ENCODE measurements around the gene KCNK5. TPM values are rescaled to one million over a fixed set of nuclear protein-coding genes. Genes with fewer than 3 reads are reported as not detected.

KCNK5 gene
- total RNA-seq, 4 donors from 2014 or later, result 1.0 to 4.8 (median 2.0) TPM

GRCh38 chr6:39177130-39177529, 52.1 kb downstream of the KCNK5 start:
- H3K9me3 ChIP-seq, result peaks cover 0 to 4% of the 10 kb centered on the region in 2 donors
- intact Hi-C loops (cut with DNase I; ENCODE audit: low total_unique reads), result no loop called here
- H3K36me3 ChIP-seq, result no peaks in the 10 kb centered on the region
- no peak for TF ChIP-seq POLR2A (IDR thresholded peaks at IDR 0.05)
- no peak for TF ChIP-seq CTCF (IDR thresholded peaks at IDR 0.05)
- H3K27ac ChIP-seq, result no peak overlapping the region
- no peak for DNase-seq
- no peaks in the 10 kb centered on the region for H3K4me1 ChIP-seq
- no peaks in the 10 kb centered on the region for H3K27me3 ChIP-seq
- no peak overlapping the region for H3K4me3 ChIP-seq

- H3K27ac ChIP-seq, result no peak overlapping the region
- no peak for DNase-seq
- H3K36me3 ChIP-seq, result no peaks in the 10 kb centered on the region
- no peaks in the 10 kb centered on the region for H3K4me1 ChIP-seq
- intact Hi-C loops (cut with DNase I; ENCODE audit: low total_unique reads), result no loop called here
- no peak for TF ChIP-seq POLR2A (IDR thresholded peaks at IDR 0.05)
- TF ChIP-seq CTCF (IDR thresholded peaks at IDR 0.05), result no peak
- H3K9me3 ChIP-seq, result peaks cover 0 to 4% of the 10 kb centered on the region in 2 donors
- no peaks in the 10 kb centered on the region for H3K27me3 ChIP-seq
- no peak overlapping the region for H3K4me3 ChIP-seq
Measured at GRCh38 chr6:39173270-39173669, 56.0 kb downstream of the KCNK5 start.

- no peaks in the 10 kb centered on the region for H3K27me3 ChIP-seq
- TF ChIP-seq CTCF (IDR thresholded peaks at IDR 0.05) (no peak), POLR2A (IDR thresholded peaks at IDR 0.05) (no peak)
- H3K4me3 ChIP-seq, result no peak overlapping the region
- DNase-seq, result no peak
- no peaks in the 10 kb centered on the region for H3K4me1 ChIP-seq
- H3K9me3 ChIP-seq, result peaks cover 0 to 3% of the 10 kb centered on the region in 2 donors
- intact Hi-C loops (cut with DNase I; ENCODE audit: low total_unique reads), result no loop called here
- no peak overlapping the region for H3K27ac ChIP-seq
- no peaks in the 10 kb centered on the region for H3K36me3 ChIP-seq
Measured at GRCh38 chr6:39172377-39172757, 56.9 kb downstream of the KCNK5 start.

- no peak for DNase-seq
- TF ChIP-seq CTCF (IDR thresholded peaks at IDR 0.05) (no peak), POLR2A (IDR thresholded peaks at IDR 0.05) (no peak)
- Histone ChIP-seq H3K27me3 (no peaks in the 10 kb centered on the region), H3K4me3 (no peak overlapping the region), H3K27ac (no peak overlapping the region), H3K4me1 (no peaks in the 10 kb centered on the region), H3K9me3 (no peaks in the 10 kb centered on the region), H3K36me3 (no peaks in the 10 kb centered on the region)
- intact Hi-C loops (cut with DNase I; ENCODE audit: low total_unique reads), result no loop called here
Measured at GRCh38 chr6:39171489-39172376, 57.5 kb downstream of the KCNK5 start.

GRCh38 chr6:39170860-39171259, 58.4 kb downstream of the KCNK5 start:
- no peak overlapping the region for H3K27ac ChIP-seq
- no peak overlapping the region for H3K4me3 ChIP-seq
- no peak for TF ChIP-seq CTCF (IDR thresholded peaks at IDR 0.05)
- no peak for TF ChIP-seq POLR2A (IDR thresholded peaks at IDR 0.05)
- DNase-seq, result no peak
- no peaks in the 10 kb centered on the region for H3K36me3 ChIP-seq
- no peaks in the 10 kb centered on the region for H3K4me1 ChIP-seq
- H3K9me3 ChIP-seq, result no peaks in the 10 kb centered on the region
- no peaks in the 10 kb centered on the region for H3K27me3 ChIP-seq
- intact Hi-C loops (cut with DNase I; ENCODE audit: low total_unique reads), result no loop called here

All from uterus (tissue), 4 donors.